ENCODE measurements around the gene HAUS7.
"Not testable (repeated sequence)": the region's sequence is repeated elsewhere in the genome, so short reads cannot be mapped to it uniquely, and the experiment has no call there.

HAUS7 gene

GRCh38 chrX:153408871-153409351, 61.5 kb downstream of the HAUS7 start:
- no peak overlapping the region for H3K4me3 ChIP-seq (ENCODE audit: low read depth, low read length)
- TF ChIP-seq, protein P1, sequence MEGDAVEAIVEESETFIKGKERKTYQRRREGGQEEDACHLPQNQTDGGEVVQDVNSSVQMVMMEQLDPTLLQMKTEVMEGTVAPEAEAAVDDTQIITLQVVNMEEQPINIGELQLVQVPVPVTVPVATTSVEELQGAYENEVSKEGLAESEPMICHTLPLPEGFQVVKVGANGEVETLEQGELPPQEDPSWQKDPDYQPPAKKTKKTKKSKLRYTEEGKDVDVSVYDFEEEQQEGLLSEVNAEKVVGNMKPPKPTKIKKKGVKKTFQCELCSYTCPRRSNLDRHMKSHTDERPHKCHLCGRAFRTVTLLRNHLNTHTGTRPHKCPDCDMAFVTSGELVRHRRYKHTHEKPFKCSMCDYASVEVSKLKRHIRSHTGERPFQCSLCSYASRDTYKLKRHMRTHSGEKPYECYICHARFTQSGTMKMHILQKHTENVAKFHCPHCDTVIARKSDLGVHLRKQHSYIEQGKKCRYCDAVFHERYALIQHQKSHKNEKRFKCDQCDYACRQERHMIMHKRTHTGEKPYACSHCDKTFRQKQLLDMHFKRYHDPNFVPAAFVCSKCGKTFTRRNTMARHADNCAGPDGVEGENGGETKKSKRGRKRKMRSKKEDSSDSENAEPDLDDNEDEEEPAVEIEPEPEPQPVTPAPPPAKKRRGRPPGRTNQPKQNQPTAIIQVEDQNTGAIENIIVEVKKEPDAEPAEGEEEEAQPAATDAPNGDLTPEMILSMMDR (IDR thresholded peaks at IDR 0.05; ENCODE audit: low read depth, low read length), result no peak

DNA sequence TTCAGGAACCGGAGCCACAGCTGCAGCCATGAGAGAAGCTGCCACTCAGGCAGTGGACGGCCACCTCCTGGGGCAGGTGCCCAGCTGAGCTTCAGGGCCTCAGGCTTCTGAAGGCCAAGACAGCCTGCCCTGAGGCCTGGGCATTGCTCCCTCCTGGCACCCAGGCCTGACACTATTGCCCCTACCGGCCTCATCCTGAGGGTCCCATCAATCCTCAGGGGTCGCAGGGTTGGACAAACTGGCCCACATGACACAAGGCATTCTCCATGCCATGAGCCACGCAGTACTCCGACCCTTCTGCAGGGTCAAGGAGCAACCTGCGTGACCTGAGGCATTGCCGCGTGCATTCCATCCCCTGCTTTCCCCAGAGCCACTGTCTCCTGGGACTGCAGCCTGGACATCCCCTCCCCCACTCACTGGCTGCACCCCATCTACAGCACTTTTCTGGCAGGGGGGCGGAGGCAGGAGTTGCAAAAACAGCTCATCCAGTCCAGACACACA, 62.1 kb downstream of the HAUS7 start:
- TF ChIP-seq, protein P1 (IDR thresholded peaks at IDR 0.05; ENCODE audit: low read depth, low read length), result no peak
- no peak overlapping the region for H3K4me3 ChIP-seq (ENCODE audit: low read depth, low read length)

DNA sequence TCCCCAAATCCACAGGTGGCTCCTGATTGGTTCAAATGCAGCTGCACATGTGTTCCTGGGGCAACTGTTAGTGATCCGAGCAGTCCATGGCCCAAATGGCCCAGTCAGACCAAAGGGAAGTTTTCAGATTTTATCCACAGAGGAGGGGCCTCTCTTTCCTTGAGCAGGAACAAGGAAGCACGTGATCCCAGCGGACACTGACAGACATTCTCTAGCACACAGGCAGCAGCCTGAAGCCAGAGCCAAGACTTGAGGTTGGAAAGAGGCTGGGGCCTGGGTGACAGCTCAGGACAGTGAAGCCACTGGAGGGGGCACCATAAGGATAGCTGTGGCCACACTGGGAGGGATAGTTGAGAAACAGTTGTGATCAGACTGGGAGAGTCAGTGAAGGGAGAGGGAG, 62.6 kb downstream of the HAUS7 start:
- no peak overlapping the region for H3K4me3 ChIP-seq (ENCODE audit: low read depth, low read length)
- TF ChIP-seq, protein P1 (IDR thresholded peaks at IDR 0.05; ENCODE audit: low read depth, low read length), result no peak

DNA sequence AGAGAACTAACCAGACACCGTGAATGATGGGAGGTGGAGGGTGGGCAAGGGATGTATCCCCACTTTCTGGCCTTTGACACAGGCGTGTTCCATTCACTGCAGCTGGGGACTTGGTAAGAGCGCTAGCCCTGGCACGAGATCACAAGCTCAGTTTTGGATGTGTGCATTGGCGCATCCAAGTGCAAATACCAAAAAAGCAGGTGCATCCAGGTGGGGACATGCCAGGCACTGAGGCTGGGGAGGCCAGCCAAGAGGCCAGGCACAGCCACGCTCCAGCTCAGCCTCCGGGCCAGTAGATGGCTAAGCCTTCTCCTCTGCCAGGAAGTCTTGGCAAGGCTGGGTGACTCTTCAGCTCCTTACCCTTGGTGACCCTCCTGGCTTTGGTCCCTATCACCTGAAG, 63.5 kb downstream of the HAUS7 start:
- H3K4me3 ChIP-seq (ENCODE audit: low read depth, low read length), result no peak overlapping the region
- TF ChIP-seq, protein P1 (IDR thresholded peaks at IDR 0.05; ENCODE audit: low read depth, low read length), result no peak

- TF ChIP-seq, protein P1 (IDR thresholded peaks at IDR 0.05; ENCODE audit: low read depth, low read length), result no peak
- H3K4me3 ChIP-seq (ENCODE audit: low read depth, low read length), result no peak overlapping the region
Measured at GRCh38 chrX:153406011-153406410, 64.4 kb downstream of the HAUS7 start.

- TF ChIP-seq, protein P1 (IDR thresholded peaks at IDR 0.05; ENCODE audit: low read depth, low read length), result no peak
Measured at GRCh38 chrX:153405426-153405825, 65.0 kb downstream of the HAUS7 start.

DNA sequence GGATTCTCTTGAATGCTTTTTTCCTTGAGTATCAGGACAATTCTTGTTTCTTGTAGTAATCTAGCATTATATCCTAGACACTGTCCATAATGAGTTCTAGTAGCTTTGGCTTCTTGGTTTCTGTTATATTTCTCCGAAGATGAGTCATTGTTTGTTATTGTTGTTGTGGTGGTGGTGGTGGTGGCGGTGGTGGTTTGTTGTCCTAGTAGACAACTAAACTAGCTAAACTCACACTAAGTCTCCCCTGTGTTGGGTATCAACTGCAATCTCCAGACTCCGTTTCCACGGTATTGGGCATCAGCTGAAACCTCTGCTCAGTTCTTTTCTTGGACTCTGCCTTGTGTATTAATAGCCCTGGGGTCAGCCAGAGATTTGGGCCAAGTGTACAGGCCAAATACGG, 66.0 kb downstream of the HAUS7 start:
- not testable (repeated sequence) for H3K4me3 ChIP-seq (ENCODE audit: low read depth, low read length)

More at GRCh38 chrX:153405426-153405825, 65.0 kb downstream of the HAUS7 start:
- no peak overlapping the region for H3K4me3 ChIP-seq (ENCODE audit: low read depth, low read length)

DNA sequence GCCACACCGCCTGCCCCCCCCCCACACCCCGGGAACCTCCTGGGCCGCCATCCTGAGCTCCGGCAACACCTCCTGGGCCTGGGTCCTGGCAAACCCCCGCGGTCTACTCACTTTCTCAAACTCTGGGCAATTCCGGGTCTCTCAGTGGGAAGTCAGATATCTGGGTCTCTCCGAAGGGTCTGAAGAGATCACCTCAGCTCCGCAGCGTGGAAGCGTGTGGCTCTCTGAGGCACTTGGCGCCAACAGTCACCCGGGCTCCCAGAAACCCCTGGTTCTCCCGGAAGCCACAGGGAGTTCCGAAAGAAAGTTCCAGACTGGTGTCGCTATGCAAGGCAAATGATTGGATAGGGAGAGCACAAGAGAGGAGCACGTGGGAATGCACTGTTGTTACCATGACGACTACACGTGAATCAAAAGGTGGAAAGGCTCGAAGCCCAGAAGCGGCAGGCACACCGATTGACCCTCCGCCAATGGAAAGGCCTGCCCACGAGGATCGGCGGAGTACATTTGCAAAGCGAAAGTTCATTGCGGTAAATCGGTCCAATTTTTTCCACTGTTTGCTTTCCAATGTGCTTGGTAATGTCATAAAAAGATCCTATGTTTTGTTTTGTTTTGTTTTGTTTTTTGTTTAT, 69.1 kb downstream of the HAUS7 start, which contains the start of gene PNMA6E:
Gene PNMA6E, minus strand, starts transcription at position 218 of the 632 bp plus-strand sequence. CDS start 2,501 bp downstream, outside the sequence.
- no peak within 1 kb of the TSS for H3K4me3 ChIP-seq (ENCODE audit: low read depth, low read length)
- TF ChIP-seq, protein P1 (IDR thresholded peaks at IDR 0.05; ENCODE audit: low read depth, low read length), result no peak

All from WI38 (cell line).